ENCODE results near the gene YWHAE.

GRCh38 chr17:1431631-1432104 lies 31.6 kb upstream of the YWHAE start:
- no peak for TF ChIP-seq CTCF (IDR thresholded peaks at IDR 0.05)
- TF ChIP-seq POLR2A (IDR thresholded peaks at IDR 0.05) = no peak
